ENCODE measurements around the gene C11orf86.

- no peak for TF ChIP-seq POLR2A (IDR thresholded peaks at IDR 0.05)
- TF ChIP-seq CTCF (IDR thresholded peaks at IDR 0.05): no peak
Observed at GRCh38 chr11:67020949-67021348, 45.8 kb downstream of the C11orf86 start.

All from right lobe of liver (tissue), 4 donors.